HG02763 (cell line): ENCODE results near the gene PCDH1.
"Not testable (repeated sequence)": the region's sequence is repeated elsewhere in the genome, so short reads cannot be mapped to it uniquely, and the experiment has no call there.

ENCODE experiments used
- ATAC-seq: cut with Tn5 transposase; IDR thresholded peaks from one replicate; pipeline ENCODE4 v1.9.1; 2021; ENCODE audit warnings: mild to moderate bottlenecking, moderate library complexity; ENCODE audit not compliant: unreplicated experiment

Gene PCDH1

GRCh38 chr5:141878186-141878710, at the start of gene PCDH1:
TSS of gene PCDH1 (minus strand) at chr5:141878410. CDS start at chr5:141878262, 148 bp downstream.
- no peak for ATAC-seq

- no peak for ATAC-seq
These were observed 48.2 kb upstream of the PCDH1 start for GRCh38 chr5:141926434-141926833.

GRCh38 chr5:141923448-141924313, 45.5 kb upstream of the PCDH1 start, which contains the start of gene DELE1:
TSS of gene DELE1 (plus strand) at chr5:141923871. CDS start at chr5:141923942, 71 bp downstream.
- ATAC-seq: peak; percentile 97

DNA sequence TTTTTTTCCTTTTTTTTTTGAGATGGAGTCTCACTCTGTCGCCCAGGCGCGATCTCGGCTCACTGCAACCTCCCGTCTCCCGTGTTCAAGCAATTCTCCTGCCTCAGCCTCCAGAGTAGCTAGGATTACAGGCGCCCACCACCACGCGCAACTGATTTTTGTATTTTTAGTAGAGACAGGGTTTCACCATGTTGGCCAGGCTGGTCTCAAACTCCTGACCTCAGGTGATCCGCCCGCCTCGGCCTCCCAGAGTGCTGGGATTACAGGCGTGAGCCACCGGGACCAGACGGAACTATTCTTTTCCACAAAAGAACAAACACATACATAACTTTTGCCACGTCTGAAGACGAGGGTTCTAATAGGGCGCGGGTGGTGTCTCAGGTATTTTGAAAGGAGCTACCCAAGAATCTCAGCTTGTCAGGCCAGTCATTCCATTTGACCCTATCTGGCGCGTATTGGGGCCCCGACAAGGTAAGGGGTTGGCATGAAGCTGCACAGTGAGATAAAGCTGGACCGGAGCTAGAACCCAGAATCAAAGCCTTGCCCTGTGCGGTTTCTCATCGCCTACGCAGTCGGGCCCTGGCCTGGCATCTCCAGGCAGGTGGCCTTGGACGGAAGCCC, 44.7 kb upstream of the PCDH1 start:
- not testable (repeated sequence) for ATAC-seq

GRCh38 chr5:141920771-141921170, 42.6 kb upstream of the PCDH1 start:
- ATAC-seq: no peak

GRCh38 chr5:141919218-141920119, 41.3 kb upstream of the PCDH1 start:
- ATAC-seq: no peak

GRCh38 chr5:141917760-141918159, 39.5 kb upstream of the PCDH1 start:
- no peak for ATAC-seq

DNA sequence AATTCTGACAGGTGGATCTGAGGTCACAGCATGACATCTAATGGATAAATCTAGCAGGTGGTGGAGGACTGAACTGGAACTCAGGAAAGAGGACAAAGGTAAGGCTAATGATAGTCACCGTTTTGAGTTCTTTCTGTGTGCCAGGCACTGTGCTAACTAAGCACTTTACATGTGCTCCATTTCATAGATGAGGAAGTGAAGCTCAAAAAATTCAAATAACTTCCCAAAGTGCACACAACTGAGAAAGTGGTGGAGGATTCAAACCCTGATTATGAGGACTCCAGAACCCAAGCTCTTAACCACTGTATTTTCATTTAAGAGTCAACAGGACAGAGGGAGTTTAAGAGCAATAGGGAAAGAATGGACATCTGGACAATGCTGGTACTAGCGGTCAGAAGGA, 38.3 kb upstream of the PCDH1 start:
- ATAC-seq: no peak

- ATAC-seq: no peak
These were observed 37.7 kb upstream of the PCDH1 start for GRCh38 chr5:141915881-141916336.

- no peak for ATAC-seq
These were observed 36.6 kb upstream of the PCDH1 start for GRCh38 chr5:141914797-141915196.

DNA sequence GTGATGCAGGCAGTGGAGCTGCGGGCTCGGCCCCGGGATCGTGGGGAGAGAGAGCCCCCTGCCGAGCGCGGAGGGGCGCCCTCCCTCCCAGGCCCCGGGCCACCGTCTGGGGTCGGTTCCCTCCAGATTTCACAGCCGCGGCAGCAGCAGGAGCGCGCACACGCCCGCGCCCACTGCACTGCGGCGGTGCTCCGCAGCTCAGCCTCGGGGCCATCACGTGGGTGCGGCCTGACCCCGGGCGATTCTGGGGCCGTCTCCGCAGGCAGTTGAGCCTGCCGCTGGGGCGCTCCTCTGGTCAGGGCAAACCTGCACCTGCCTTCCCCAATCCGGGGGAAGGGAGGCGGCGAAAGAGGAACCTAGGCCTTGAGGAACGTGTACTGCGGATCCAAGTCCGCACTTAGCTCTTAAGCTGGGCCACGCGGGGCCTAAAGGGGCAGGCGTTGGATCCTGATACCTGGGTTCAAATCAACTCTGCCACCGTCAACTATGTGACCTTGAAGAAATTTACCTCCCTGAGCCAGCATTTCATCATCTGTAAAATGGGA, 36.1 kb upstream of the PCDH1 start:
- ATAC-seq: peak; percentile 70

DNA sequence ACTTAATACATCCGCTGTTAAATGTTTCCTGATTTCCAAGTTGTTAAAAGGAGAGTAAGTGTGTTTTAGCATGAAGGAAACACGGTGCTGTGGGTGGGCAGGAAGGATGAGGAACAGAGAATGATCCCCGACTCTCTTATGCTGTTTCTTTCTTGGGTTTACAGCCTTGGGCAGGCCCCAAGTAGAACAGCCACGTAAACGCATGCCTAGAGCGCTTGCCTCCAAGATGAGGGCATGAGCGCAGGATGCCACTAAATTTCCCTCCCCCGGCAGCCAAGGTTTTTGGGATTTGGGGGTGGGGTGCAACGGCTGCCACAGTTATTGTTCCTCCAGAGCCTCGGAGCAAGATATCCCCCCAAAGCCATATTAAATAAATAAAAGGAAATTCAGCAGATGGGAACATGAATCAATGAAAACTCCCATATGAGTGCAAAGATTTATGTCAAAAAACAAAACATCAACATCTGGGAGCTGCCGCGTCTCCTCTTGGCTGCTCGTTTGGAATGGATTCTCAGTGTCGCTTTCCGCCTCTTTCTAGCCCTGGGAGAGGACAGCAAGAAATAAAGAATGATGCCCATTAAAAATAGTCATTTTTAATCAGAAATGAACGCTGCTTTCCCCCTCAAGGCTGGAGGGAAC, 35.5 kb upstream of the PCDH1 start:
- no peak for ATAC-seq

DNA sequence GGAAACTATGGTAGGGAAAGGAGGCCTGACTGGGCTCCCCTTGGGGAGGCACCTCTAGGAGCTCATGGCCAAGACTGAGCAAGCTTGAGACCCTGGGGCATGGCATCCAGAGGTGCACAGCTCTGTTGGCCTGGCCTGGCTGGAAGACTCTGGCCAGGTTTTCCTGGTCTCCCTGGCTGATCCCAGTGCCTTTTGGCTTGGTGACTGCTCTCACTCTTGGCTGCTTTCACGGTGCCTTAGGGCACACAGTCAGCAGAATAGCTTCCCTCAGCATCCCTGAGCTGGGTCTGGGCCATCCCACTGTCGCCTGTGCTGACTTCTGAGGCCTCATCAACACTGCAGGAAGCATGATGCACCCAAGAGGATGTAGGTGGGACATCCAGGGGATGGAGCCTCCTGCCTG, 32.1 kb upstream of the PCDH1 start:
- no peak for ATAC-seq

- ATAC-seq: no peak
These were observed 31.0 kb upstream of the PCDH1 start for GRCh38 chr5:141909212-141909611.

GRCh38 chr5:141908796-141909195, 30.6 kb upstream of the PCDH1 start:
- ATAC-seq: no peak

DNA sequence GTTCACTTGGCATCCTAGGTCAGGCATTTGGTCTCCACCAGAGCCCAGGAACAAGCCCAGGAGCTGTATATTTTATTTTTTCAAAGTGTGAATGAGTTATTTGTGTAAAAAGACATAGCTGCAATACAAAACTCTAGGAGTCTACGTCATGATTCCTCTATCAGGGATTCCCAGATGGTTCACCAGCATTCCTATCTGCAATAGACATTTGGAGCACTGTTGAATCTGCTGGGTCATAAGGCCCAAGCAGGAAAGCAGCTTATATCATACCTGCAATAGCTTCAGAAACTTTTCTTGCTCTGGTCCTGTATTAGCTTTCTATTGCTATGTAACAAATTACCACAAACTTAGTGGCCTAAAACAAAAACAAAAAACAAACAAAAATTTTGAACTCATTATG, 28.8 kb upstream of the PCDH1 start:
- no peak for ATAC-seq

GRCh38 chr5:141906517-141906916, 28.3 kb upstream of the PCDH1 start:
- ATAC-seq: no peak

DNA sequence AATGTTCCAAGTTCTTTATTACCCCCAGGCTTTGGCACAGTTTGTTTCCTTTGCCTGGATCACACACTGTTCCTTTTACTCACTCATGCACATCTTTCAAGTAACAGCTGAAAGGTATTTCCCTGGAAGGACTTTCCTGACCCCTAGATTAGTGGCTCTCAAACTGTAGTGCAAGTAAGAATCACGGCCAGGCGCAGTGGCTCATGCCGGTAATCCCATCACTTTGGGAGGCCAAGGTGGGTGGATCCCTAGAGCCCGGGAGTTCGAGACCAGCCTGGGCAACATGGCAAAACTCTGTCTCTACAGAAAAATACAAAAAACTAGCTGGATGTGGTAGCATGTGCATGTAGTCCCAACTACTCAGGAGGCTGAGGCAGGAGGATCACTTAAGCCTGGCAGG, 26.3 kb upstream of the PCDH1 start:
- no peak for ATAC-seq

GRCh38 chr5:141903261-141903660, 25.1 kb upstream of the PCDH1 start:
- ATAC-seq: no peak
